OCI-LY1 (cell line): ENCODE measurements around the gene MRTFA.

Source experiments
- EZH2 ChIP-seq: fragments of 200-600 bp; sonication (generic), shearing (Covaris generic); IDR thresholded peaks from 2 replicates; pipeline ENCODE4 v1.8.0; 2017; ENCODE audit warnings: borderline replicate concordance, mixed run types, mild to moderate bottlenecking, antibody characterized with exemption, low read length, moderate library complexity, mixed read lengths
- TF ChIP-seq, protein P1 (sequence below): fragments of 200-600 bp; sonication (generic), shearing (Covaris generic); IDR thresholded peaks from 2 replicates; pipeline ENCODE4 v1.5.1; 2017; ENCODE audit warnings: mild to moderate bottlenecking, antibody characterized with exemption, low read length, moderate library complexity, mixed read lengths

DNA sequence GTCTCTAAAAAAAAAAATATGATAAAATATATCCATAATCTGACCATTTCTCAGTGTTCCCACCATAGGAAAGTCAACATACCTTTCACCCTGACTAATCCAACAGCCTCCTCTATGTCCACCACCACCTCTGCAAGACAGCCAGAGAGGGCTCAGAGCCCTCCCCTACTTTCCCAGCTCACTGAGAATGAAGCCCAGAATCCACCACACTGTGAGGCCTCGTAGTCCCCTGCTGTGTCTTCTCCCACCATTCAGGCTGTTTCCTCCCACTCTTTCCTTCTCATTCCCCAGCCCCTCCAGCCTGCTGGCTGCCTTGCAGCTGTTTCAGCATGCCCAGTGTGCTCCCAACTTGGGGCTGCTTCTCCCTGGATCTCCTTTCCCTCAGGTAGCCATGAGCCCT, 239.1 kb downstream of the MRTFA start:
- TF ChIP-seq, protein P1, sequence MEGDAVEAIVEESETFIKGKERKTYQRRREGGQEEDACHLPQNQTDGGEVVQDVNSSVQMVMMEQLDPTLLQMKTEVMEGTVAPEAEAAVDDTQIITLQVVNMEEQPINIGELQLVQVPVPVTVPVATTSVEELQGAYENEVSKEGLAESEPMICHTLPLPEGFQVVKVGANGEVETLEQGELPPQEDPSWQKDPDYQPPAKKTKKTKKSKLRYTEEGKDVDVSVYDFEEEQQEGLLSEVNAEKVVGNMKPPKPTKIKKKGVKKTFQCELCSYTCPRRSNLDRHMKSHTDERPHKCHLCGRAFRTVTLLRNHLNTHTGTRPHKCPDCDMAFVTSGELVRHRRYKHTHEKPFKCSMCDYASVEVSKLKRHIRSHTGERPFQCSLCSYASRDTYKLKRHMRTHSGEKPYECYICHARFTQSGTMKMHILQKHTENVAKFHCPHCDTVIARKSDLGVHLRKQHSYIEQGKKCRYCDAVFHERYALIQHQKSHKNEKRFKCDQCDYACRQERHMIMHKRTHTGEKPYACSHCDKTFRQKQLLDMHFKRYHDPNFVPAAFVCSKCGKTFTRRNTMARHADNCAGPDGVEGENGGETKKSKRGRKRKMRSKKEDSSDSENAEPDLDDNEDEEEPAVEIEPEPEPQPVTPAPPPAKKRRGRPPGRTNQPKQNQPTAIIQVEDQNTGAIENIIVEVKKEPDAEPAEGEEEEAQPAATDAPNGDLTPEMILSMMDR: no peak
- TF ChIP-seq EZH2: no peak
